Measurements from ENCODE around the gene EIF3F. TPM values are rescaled to one million over a fixed set of nuclear protein-coding genes. Genes with fewer than 3 reads are reported as not detected.
"Not testable (repeated sequence)": the region's sequence is repeated elsewhere in the genome, so short reads cannot be mapped to it uniquely, and the experiment has no call there.

The EIF3F gene
- total RNA-seq, 1 experiment from 2014 or later: 1,056 TPM

GRCh38 chr11:7982582-7983119 lies 4.5 kb upstream of the EIF3F start:
- in situ Hi-C loops (cut with HindIII; ENCODE audit: low sequenced_read_pairs): no loop called here
- no peak for DNase-seq (ENCODE audit: low spot score)

GRCh38 chr11:7983832-7984590 lies 3.1 kb upstream of the EIF3F start:
- in situ Hi-C loops (cut with HindIII; ENCODE audit: low sequenced_read_pairs): no loop called here
- no peak for DNase-seq (ENCODE audit: low spot score)

- DNase-seq (ENCODE audit: low spot score); in situ Hi-C loops (cut with HindIII; ENCODE audit: low sequenced_read_pairs): not testable (repeated sequence)
Measured at GRCh38 chr11:7987560-7987883, 385 bp downstream of the EIF3F start.

- DNase-seq (ENCODE audit: low spot score): no peak
- in situ Hi-C loops (cut with HindIII; ENCODE audit: low sequenced_read_pairs): no loop called here
Measured at GRCh38 chr11:7994581-7995278, 7.6 kb downstream of the EIF3F start.

- in situ Hi-C loops (cut with HindIII; ENCODE audit: low sequenced_read_pairs): no loop called here
- no peak for DNase-seq (ENCODE audit: low spot score)
Measured at GRCh38 chr11:7999795-8000194, 12.7 kb downstream of the EIF3F start.

GRCh38 chr11:8000390-8000789 lies 13.3 kb downstream of the EIF3F start:
- no peak for DNase-seq (ENCODE audit: low spot score)
- in situ Hi-C loops (cut with HindIII; ENCODE audit: low sequenced_read_pairs): no loop called here

GRCh38 chr11:8002676-8003075 lies 15.5 kb downstream of the EIF3F start:
- in situ Hi-C loops (cut with HindIII; ENCODE audit: low sequenced_read_pairs): no loop called here
- DNase-seq (ENCODE audit: low spot score): peak; percentile 13

GRCh38 chr11:8003187-8003586 lies 16.1 kb downstream of the EIF3F start:
- no peak for DNase-seq (ENCODE audit: low spot score)
- in situ Hi-C loops (cut with HindIII; ENCODE audit: low sequenced_read_pairs): no loop called here

GRCh38 chr11:8004008-8004407 lies 16.9 kb downstream of the EIF3F start:
- in situ Hi-C loops (cut with HindIII; ENCODE audit: low sequenced_read_pairs): no loop called here

GRCh38 chr11:8005556-8005955 lies 18.4 kb downstream of the EIF3F start:
- in situ Hi-C loops (cut with HindIII; ENCODE audit: low sequenced_read_pairs): no loop called here
- no peak for DNase-seq (ENCODE audit: low spot score)

More at GRCh38 chr11:8004008-8004407, 16.9 kb downstream of the EIF3F start:
- DNase-seq (ENCODE audit: low spot score): no peak

GRCh38 chr11:8006349-8006977 lies 19.3 kb downstream of the EIF3F start:
- in situ Hi-C loops (cut with HindIII; ENCODE audit: low sequenced_read_pairs): no loop called here
- peak; percentile 69 for DNase-seq (ENCODE audit: low spot score)

GRCh38 chr11:8008212-8008611 lies 21.1 kb downstream of the EIF3F start:
- DNase-seq (ENCODE audit: low spot score): no peak

GRCh38 chr11:8009856-8010255 lies 22.7 kb downstream of the EIF3F start:
- no peak for DNase-seq (ENCODE audit: low spot score)
- in situ Hi-C loops (cut with HindIII; ENCODE audit: low sequenced_read_pairs): no loop called here

More at GRCh38 chr11:8008212-8008611, 21.1 kb downstream of the EIF3F start:
- in situ Hi-C loops (cut with HindIII; ENCODE audit: low sequenced_read_pairs): no loop called here

GRCh38 chr11:8011371-8011770 lies 24.2 kb downstream of the EIF3F start:
- in situ Hi-C loops (cut with HindIII; ENCODE audit: low sequenced_read_pairs): no loop called here
- no peak for DNase-seq (ENCODE audit: low spot score)

GRCh38 chr11:8011981-8012444 lies 24.9 kb downstream of the EIF3F start:
- DNase-seq (ENCODE audit: low spot score): no peak
- in situ Hi-C loops (cut with HindIII; ENCODE audit: low sequenced_read_pairs): no loop called here

- DNase-seq (ENCODE audit: low spot score): no peak
- in situ Hi-C loops (cut with HindIII; ENCODE audit: low sequenced_read_pairs): no loop called here
Measured at GRCh38 chr11:8013833-8014232, 26.7 kb downstream of the EIF3F start.

- DNase-seq (ENCODE audit: low spot score): no peak
- in situ Hi-C loops (cut with HindIII; ENCODE audit: low sequenced_read_pairs): no loop called here
Measured at GRCh38 chr11:8015753-8016239, 28.7 kb downstream of the EIF3F start.

GRCh38 chr11:8016440-8016839 lies 29.3 kb downstream of the EIF3F start:
- in situ Hi-C loops (cut with HindIII; ENCODE audit: low sequenced_read_pairs): no loop called here

GRCh38 chr11:8017071-8017470 lies 29.9 kb downstream of the EIF3F start:
- in situ Hi-C loops (cut with HindIII; ENCODE audit: low sequenced_read_pairs): no loop called here

More at GRCh38 chr11:8016440-8016839, 29.3 kb downstream of the EIF3F start:
- no peak for DNase-seq (ENCODE audit: low spot score)

More at GRCh38 chr11:8017071-8017470, 29.9 kb downstream of the EIF3F start:
- DNase-seq (ENCODE audit: low spot score): no peak

Data from G401 (cell line).